ENCODE results near the gene NARS2.

GRCh38 chr11:78516281-78516680, 58.4 kb downstream of the NARS2 start:
- TF ChIP-seq CTCF (IDR thresholded peaks at IDR 0.05) (no peak), POLR2A (IDR thresholded peaks at IDR 0.05) (no peak)

All from transverse colon (tissue), 3 donors.